Lung microvascular endothelial cell (primary cell): ENCODE data around the gene KIAA1217. TPM values are rescaled to one million over a fixed set of nuclear protein-coding genes. Genes with fewer than 3 reads are reported as not detected.
A peak's percentile ranks its signal among the peaks of the same experiment; 100 is the strongest.
"Not testable (repeated sequence)": the region's sequence is repeated elsewhere in the genome, so short reads cannot be mapped to it uniquely, and the experiment has no call there.

ENCODE experiments used
- DNase-seq, 2 donors: peaks; one replicate each; pipeline versions ENCODE4 v3.0.0 to v3.0.0-alpha.2; 2010; ENCODE audit warnings: low read depth in 2 of 2
- total RNA-seq: library from RNA; depleted of rRNA; stranded (reverse); fragments of >200 nt; gene quantifications from 2 replicates; pipeline ENCODE4 v1.2.1, GENCODE V29; 2014

Gene KIAA1217
- total RNA-seq, 1 donor from 2014 or later = 2.8 TPM

GRCh38 chr10:24292304-24293293, 83.7 kb downstream of the KIAA1217 start:
- DNase-seq = no peak

- DNase-seq = no peak
Observed at GRCh38 chr10:24299578-24300260, 90.8 kb downstream of the KIAA1217 start.

- no peak for DNase-seq
Observed at GRCh38 chr10:24303522-24304310, 94.8 kb downstream of the KIAA1217 start.

- peak in 1 of 2 donors; percentile 38 for DNase-seq
Observed at GRCh38 chr10:24305551-24306506, 96.9 kb downstream of the KIAA1217 start.

GRCh38 chr10:24306507-24306875, 97.6 kb downstream of the KIAA1217 start:
- no peak for DNase-seq

GRCh38 chr10:24307116-24307515, 98.2 kb downstream of the KIAA1217 start:
- peak in 1 of 2 donors; percentile 20 for DNase-seq

GRCh38 chr10:24307696-24308485, 99.0 kb downstream of the KIAA1217 start:
- DNase-seq = peak in 1 of 2 donors; percentile 69

GRCh38 chr10:24310104-24310503, 101.2 kb downstream of the KIAA1217 start:
- no peak for DNase-seq

GRCh38 chr10:24311888-24312287, 103.0 kb downstream of the KIAA1217 start:
- DNase-seq = peak in 1 of 2 donors; percentile 33

GRCh38 chr10:24313283-24313682, 104.3 kb downstream of the KIAA1217 start:
- DNase-seq = no peak

GRCh38 chr10:24315211-24315610, 106.3 kb downstream of the KIAA1217 start:
- DNase-seq = no peak

GRCh38 chr10:24318517-24318916, 109.6 kb downstream of the KIAA1217 start:
- DNase-seq = no peak

- no peak for DNase-seq
Observed at GRCh38 chr10:24320373-24320772, 111.4 kb downstream of the KIAA1217 start.

GRCh38 chr10:24324651-24325050, 115.7 kb downstream of the KIAA1217 start:
- DNase-seq = no peak

- DNase-seq = peak in 1 of 2 donors; percentile 18
Observed at GRCh38 chr10:24331457-24331856, 122.5 kb downstream of the KIAA1217 start.

- DNase-seq = no peak
Observed at GRCh38 chr10:24333736-24334135, 124.8 kb downstream of the KIAA1217 start.

- DNase-seq = no peak
Observed at GRCh38 chr10:24334279-24334939, 125.5 kb downstream of the KIAA1217 start.

GRCh38 chr10:24337723-24338122, 128.8 kb downstream of the KIAA1217 start:
- not testable (repeated sequence) for DNase-seq

- DNase-seq = no peak
Observed at GRCh38 chr10:24339387-24339786, 130.4 kb downstream of the KIAA1217 start.
